ENCODE data around the gene GASK1A.

The GASK1A gene

GRCh38 chr3:43015572-43015971 is 36.5 kb downstream of the GASK1A start:
- no peak for DNase-seq (ENCODE audit: extremely low spot score)
- no peak for TF ChIP-seq ELF4 (IDR thresholded peaks at IDR 0.05)
- no peak for TF ChIP-seq L3MBTL2 (conservative IDR thresholded peaks at IDR 0.05)
- TF ChIP-seq FOXK2 (IDR thresholded peaks at IDR 0.05): no peak
- no peak for TF ChIP-seq CTBP1 (IDR thresholded peaks at IDR 0.05; ENCODE audit: borderline replicate concordance)
- ChIA-PET CTCF (no interaction called here), POLR2A (no interaction called here)

- TF ChIP-seq SP1 (IDR thresholded peaks at IDR 0.05): no peak
- no peak for TF ChIP-seq FOXM1 (IDR thresholded peaks at IDR 0.05; ENCODE audit: borderline replicate concordance)
- no peak for TF ChIP-seq PKNOX1 (IDR thresholded peaks at IDR 0.05)
- no peak for TF ChIP-seq L3MBTL2 (conservative IDR thresholded peaks at IDR 0.05)
- TF ChIP-seq ARNT (IDR thresholded peaks at IDR 0.05): no peak
- no peak for TF ChIP-seq ZNF384 (IDR thresholded peaks at IDR 0.05)
- no peak for TF ChIP-seq SUZ12 (IDR thresholded peaks at IDR 0.05)
- TF ChIP-seq FOXK2 (IDR thresholded peaks at IDR 0.05): no peak
- TF ChIP-seq LEF1 (IDR thresholded peaks at IDR 0.05; ENCODE audit: borderline replicate concordance): no peak
- TF ChIP-seq HDGF (IDR thresholded peaks at IDR 0.05; ENCODE audit: borderline replicate concordance): no peak
- TF ChIP-seq BHLHE40 (IDR thresholded peaks at IDR 0.05; ENCODE audit: borderline replicate concordance): no peak
- TF ChIP-seq NFRKB (IDR thresholded peaks at IDR 0.05): no peak
- TF ChIP-seq ELF4 (IDR thresholded peaks at IDR 0.05): no peak
- no peak for TF ChIP-seq FOXA1 (IDR thresholded peaks at IDR 0.05)
- TF ChIP-seq TARDBP (IDR thresholded peaks at IDR 0.05): no peak
- no peak for TF ChIP-seq CTBP1 (IDR thresholded peaks at IDR 0.05; ENCODE audit: borderline replicate concordance)
- POLR2A ChIA-PET: no interaction called here
- CTCF ChIA-PET: no interaction called here
- no peak for DNase-seq (ENCODE audit: extremely low spot score)
Observed at GRCh38 chr3:43015991-43016865, 37.1 kb downstream of the GASK1A start.

DNA sequence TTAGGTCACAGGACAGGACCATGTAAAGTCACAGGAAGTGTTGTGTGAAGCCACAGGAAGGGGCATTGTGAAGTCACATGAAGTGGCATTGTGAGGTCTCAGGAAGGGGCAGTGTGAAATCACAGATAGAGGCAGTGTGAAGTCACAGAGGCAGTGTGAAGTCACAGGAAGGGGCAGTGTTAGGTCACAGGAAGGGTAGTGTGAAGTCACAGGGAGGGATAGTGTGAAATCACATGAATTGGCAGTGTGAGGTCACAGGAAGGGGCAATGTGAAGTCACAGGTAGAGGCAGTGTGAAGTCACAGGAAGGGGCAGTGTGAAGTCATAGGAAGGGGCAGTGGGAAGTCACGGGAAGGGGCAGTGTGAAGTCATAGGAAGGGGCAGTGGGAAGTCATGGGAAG is 37.9 kb downstream of the GASK1A start:
- ChIA-PET CTCF (no interaction called here), POLR2A (no interaction called here)
- TF ChIP-seq PKNOX1 (IDR thresholded peaks at IDR 0.05): no peak
- no peak for TF ChIP-seq ELF4 (IDR thresholded peaks at IDR 0.05)
- TF ChIP-seq SP1 (IDR thresholded peaks at IDR 0.05): no peak
- TF ChIP-seq NFRKB (IDR thresholded peaks at IDR 0.05): no peak
- TF ChIP-seq FOXK2 (IDR thresholded peaks at IDR 0.05): no peak
- no peak for TF ChIP-seq TARDBP (IDR thresholded peaks at IDR 0.05)
- no peak for DNase-seq (ENCODE audit: extremely low spot score)

GRCh38 chr3:43017593-43018195 is 38.6 kb downstream of the GASK1A start:
- ChIA-PET CTCF (no interaction called here), POLR2A (no interaction called here)
- no peak for TF ChIP-seq LEF1 (IDR thresholded peaks at IDR 0.05; ENCODE audit: borderline replicate concordance)
- TF ChIP-seq ELF4 (IDR thresholded peaks at IDR 0.05): no peak
- TF ChIP-seq SP1 (IDR thresholded peaks at IDR 0.05): no peak
- TF ChIP-seq HDGF (IDR thresholded peaks at IDR 0.05; ENCODE audit: borderline replicate concordance): no peak
- TF ChIP-seq FOXM1 (IDR thresholded peaks at IDR 0.05; ENCODE audit: borderline replicate concordance): no peak
- no peak for TF ChIP-seq CTBP1 (IDR thresholded peaks at IDR 0.05; ENCODE audit: borderline replicate concordance)
- TF ChIP-seq FOXA1 (IDR thresholded peaks at IDR 0.05): no peak
- no peak for TF ChIP-seq FOXK2 (IDR thresholded peaks at IDR 0.05)
- no peak for TF ChIP-seq ZNF384 (IDR thresholded peaks at IDR 0.05)
- no peak for TF ChIP-seq SUZ12 (IDR thresholded peaks at IDR 0.05)
- DNase-seq (ENCODE audit: extremely low spot score): no peak

DNA sequence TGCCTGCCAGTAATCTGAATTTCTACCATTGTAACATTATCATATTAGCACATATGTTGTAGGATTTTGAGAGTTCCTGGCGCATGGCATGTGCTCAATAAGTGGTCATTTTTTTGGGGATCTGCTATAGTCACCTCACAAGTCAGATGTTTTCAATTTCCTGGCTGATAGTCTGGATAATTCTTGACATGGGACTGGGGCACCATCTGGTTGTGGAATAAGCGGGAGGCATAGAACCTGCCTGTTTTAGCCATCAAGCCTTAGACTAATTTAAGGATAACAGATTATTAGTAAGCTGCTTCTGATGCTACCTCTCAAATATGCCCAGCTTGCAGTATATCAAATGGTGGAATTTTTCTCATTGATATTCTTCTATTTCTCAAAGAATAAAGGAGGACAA is 39.1 kb downstream of the GASK1A start:
- POLR2A ChIA-PET: no interaction called here
- TF ChIP-seq SP1 (IDR thresholded peaks at IDR 0.05) (no peak), LEF1 (IDR thresholded peaks at IDR 0.05; ENCODE audit: borderline replicate concordance) (no peak), FOXM1 (IDR thresholded peaks at IDR 0.05; ENCODE audit: borderline replicate concordance) (no peak), HDGF (IDR thresholded peaks at IDR 0.05; ENCODE audit: borderline replicate concordance) (no peak), TARDBP (IDR thresholded peaks at IDR 0.05) (no peak), CTBP1 (IDR thresholded peaks at IDR 0.05; ENCODE audit: borderline replicate concordance) (no peak), SUZ12 (IDR thresholded peaks at IDR 0.05) (no peak), FOXK2 (IDR thresholded peaks at IDR 0.05) (no peak), PKNOX1 (IDR thresholded peaks at IDR 0.05) (no peak), ELF4 (IDR thresholded peaks at IDR 0.05) (no peak), ZNF384 (IDR thresholded peaks at IDR 0.05) (no peak), ARNT (IDR thresholded peaks at IDR 0.05) (no peak), L3MBTL2 (conservative IDR thresholded peaks at IDR 0.05) (no peak), NFRKB (IDR thresholded peaks at IDR 0.05) (no peak), BHLHE40 (IDR thresholded peaks at IDR 0.05; ENCODE audit: borderline replicate concordance) (no peak), FOXA1 (IDR thresholded peaks at IDR 0.05) (no peak)
- CTCF ChIA-PET: no interaction called here
- DNase-seq (ENCODE audit: extremely low spot score): no peak

Data from HEK293T (cell line).